ENCODE data around the gene PCDHA9.

GRCh38 chr5:140823475-140823874 is 24.7 kb upstream of the PCDHA9 start:
- TF ChIP-seq CTCF (IDR thresholded peaks at IDR 0.05) (no peak), POLR2A (IDR thresholded peaks at IDR 0.05) (no peak)

Measured in body of pancreas (tissue), 4 donors.